ENCODE results near the gene GALM. TPM values are rescaled to one million over a fixed set of nuclear protein-coding genes. Genes with fewer than 3 reads are reported as not detected.

GALM gene
- total and polyA plus RNA-seq, 2 experiments from 2014 or later = 52.6 to 59.4 TPM

DNA sequence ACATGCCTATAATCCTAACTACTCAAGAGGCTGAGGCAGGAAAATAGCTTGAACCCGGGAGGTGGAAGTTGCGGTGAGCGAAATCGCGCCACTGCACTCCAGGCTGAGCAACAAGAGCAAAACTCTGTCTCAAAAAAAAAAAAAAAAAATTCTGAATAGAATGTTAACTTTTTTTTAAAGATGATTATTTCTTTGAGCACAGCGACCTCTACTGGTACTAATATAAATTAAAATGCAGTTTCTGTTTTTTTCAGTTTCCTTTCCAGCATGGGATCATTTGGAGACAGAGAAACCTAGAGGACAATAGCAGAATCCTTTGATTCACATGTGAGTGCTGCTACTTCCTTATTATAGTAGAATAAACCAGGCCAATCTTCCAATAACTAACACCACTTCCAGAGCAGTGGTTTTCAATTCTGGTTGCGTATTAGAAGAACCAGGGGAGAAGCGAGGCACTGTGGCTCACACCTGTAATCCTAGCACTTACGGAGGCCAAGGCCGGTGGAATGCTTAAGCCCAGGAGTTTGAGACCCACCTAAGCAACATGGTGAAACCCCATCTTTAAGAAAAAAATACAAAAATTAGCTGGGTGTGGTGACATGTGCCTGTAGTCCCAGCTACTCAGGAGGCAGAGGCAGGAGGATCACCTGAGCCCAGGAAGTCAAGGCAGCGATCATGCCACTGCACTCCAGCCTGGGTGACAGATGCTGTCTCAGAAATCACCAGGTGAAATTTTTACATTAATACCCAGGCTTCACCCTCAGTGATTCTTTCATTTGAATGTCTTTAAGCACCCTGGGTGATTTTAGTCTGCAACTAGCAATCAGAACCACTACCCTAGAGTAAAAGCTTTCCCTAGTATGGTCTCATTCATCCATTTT is 75.2 kb downstream of the GALM start:
- no peaks in the 10 kb centered on the region for H3K27me3 ChIP-seq
- TF ChIP-seq EZH2phosphoT487 (IDR thresholded peaks at IDR 0.05; ENCODE audit: low read depth, severe bottlenecking, unreplicated experiment) (no peak), CTCF (IDR thresholded peaks at IDR 0.05; ENCODE audit: poor library complexity) (peak; percentile 61)
- peak overlapping the region; percentile 16 for H3K27ac ChIP-seq
- H3K4me2 ChIP-seq = peak overlapping the region; percentile 4
- H3K4me1 ChIP-seq (ENCODE audit: insufficient read depth) = no peaks in the 10 kb centered on the region
- H3K9me2 ChIP-seq (replicated peaks; ENCODE audit: insufficient read depth) = no peaks in the 10 kb centered on the region
- H2AFZ ChIP-seq = no peak overlapping the region
- no peaks in the 10 kb centered on the region for H3K9me3 ChIP-seq (ENCODE audit: low read depth)
- peak; percentile 56 for DNase-seq (ENCODE audit: low spot score)
- peaks cover 20% of the 10 kb centered on the region for H4K20me1 ChIP-seq (ENCODE audit: insufficient read depth, poor library complexity, severe bottlenecking)
- H3K79me2 ChIP-seq = peaks cover 25% of the 10 kb centered on the region
- H3K36me3 ChIP-seq (replicated peaks; ENCODE audit: insufficient read depth, low read depth) = no peaks in the 10 kb centered on the region
- 89% methylated on average over 11 of the region's 11 CpGs for WGBS (ENCODE audit: low lambda C conversion rate, missing lambda C conversion rate)
- H3K4me3 ChIP-seq = no peak overlapping the region

DNA sequence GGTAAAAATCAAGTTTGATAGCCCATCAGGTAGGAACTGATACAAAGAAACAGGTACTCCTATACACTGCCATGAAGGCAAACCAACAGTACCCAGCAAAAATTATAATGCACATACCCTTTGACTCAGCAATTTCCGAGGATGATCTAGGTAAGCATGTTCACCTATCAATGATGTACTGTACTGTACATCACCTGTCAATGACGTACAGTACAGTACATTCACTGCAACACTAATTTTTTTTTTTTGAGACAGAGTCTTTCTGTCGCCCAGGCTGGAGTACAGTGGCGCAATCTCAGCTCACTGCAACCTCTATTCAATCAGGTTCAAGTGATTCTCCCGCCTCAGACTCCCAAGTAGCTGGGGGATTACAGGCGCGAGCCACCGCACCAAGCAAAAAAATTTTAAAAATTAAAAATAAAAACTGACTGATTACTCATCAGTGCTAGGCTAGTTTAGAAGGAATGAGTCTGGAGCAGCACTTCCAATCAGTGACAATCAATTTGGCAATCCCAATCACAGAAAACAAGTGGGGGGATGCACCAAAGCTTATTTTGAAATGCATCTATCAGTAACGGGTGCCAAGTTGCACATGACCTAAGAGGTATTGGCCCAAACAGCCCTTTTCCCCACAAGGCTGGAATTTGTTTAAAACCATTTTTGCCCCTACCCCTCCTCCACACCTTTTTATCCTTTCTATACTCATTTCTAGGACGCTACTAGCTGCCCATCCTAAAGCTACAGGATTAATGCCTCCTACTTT is 77.1 kb downstream of the GALM start:
- peaks cover 11% of the 10 kb centered on the region for H3K36me3 ChIP-seq (replicated peaks; ENCODE audit: insufficient read depth, low read depth)
- 93% methylated on average over 10 of the region's 10 CpGs for WGBS (ENCODE audit: low lambda C conversion rate, missing lambda C conversion rate)
- no peak overlapping the region for H3K4me2 ChIP-seq
- no peaks in the 10 kb centered on the region for H3K9me3 ChIP-seq (ENCODE audit: low read depth)
- peaks cover 39% of the 10 kb centered on the region for H4K20me1 ChIP-seq (ENCODE audit: insufficient read depth, poor library complexity, severe bottlenecking)
- no peak overlapping the region for H3K4me3 ChIP-seq
- no peak overlapping the region for H3K27ac ChIP-seq
- TF ChIP-seq EZH2phosphoT487 (IDR thresholded peaks at IDR 0.05; ENCODE audit: low read depth, severe bottlenecking, unreplicated experiment) = no peak
- TF ChIP-seq CTCF (IDR thresholded peaks at IDR 0.05; ENCODE audit: poor library complexity) = no peak
- no peak for TF ChIP-seq EZH2 (IDR thresholded peaks at IDR 0.05; ENCODE audit: borderline replicate concordance)
- no peaks in the 10 kb centered on the region for H3K27me3 ChIP-seq
- H3K4me1 ChIP-seq (ENCODE audit: insufficient read depth) = peaks cover 15% of the 10 kb centered on the region
- H3K9me2 ChIP-seq (replicated peaks; ENCODE audit: insufficient read depth) = no peaks in the 10 kb centered on the region
- no peak for DNase-seq (ENCODE audit: low spot score)
- peaks cover 44% of the 10 kb centered on the region for H3K79me2 ChIP-seq
- H2AFZ ChIP-seq = no peak overlapping the region

- peaks cover 23% of the 10 kb centered on the region for H3K4me1 ChIP-seq (ENCODE audit: insufficient read depth)
- peaks cover 53% of the 10 kb centered on the region for H3K79me2 ChIP-seq
- peaks cover 47% of the 10 kb centered on the region for H4K20me1 ChIP-seq (ENCODE audit: insufficient read depth, poor library complexity, severe bottlenecking)
These were observed 77.9 kb downstream of the GALM start for GRCh38 chr2:38743672-38744398.

More at GRCh38 chr2:38743672-38744398, 77.9 kb downstream of the GALM start:
- Histone ChIP-seq H3K9me3 (ENCODE audit: low read depth) (no peaks in the 10 kb centered on the region), H3K27me3 (no peaks in the 10 kb centered on the region), H3K27ac (no peak overlapping the region), H2AFZ (no peak overlapping the region), H3K4me3 (no peak overlapping the region), H3K9me2 (replicated peaks; ENCODE audit: insufficient read depth) (no peaks in the 10 kb centered on the region), H3K36me3 (replicated peaks; ENCODE audit: insufficient read depth, low read depth) (peaks cover 11% of the 10 kb centered on the region), H3K4me2 (no peak overlapping the region)
- TF ChIP-seq EZH2 (IDR thresholded peaks at IDR 0.05; ENCODE audit: borderline replicate concordance) (no peak), EZH2phosphoT487 (IDR thresholded peaks at IDR 0.05; ENCODE audit: low read depth, severe bottlenecking, unreplicated experiment) (no peak), CTCF (IDR thresholded peaks at IDR 0.05; ENCODE audit: poor library complexity) (no peak)
- WGBS (ENCODE audit: low lambda C conversion rate, missing lambda C conversion rate) = 92% methylated on average over 3 of the region's 3 CpGs
- DNase-seq (ENCODE audit: low spot score) = no peak

Data from hepatocyte (in vitro differentiated cells).